ENCODE results near the gene ATP13A2.
"Not testable (repeated sequence)": the region's sequence is repeated elsewhere in the genome, so short reads cannot be mapped to it uniquely, and the experiment has no call there.

Gene ATP13A2

DNA sequence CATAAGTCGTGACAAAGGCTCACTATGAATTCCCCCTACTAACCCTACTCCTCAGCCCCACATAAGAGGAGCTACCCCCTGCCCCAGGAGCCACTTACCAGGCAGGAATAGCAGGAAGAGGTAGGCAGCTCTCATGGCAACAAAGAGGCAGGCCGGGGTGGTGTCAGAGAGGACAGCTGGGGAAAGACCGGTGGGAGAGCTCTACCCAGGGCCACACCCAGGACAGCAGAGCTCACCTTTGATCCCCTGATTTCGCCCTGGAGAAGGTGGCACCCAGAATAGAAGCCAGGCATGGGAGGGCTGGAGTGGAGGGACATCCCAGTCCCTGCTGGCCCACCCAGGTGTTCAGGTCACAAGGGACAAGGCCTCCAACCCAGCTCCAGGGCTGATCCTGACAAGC, 33.6 kb downstream of the ATP13A2 start:
- no peak for DNase-seq

DNA sequence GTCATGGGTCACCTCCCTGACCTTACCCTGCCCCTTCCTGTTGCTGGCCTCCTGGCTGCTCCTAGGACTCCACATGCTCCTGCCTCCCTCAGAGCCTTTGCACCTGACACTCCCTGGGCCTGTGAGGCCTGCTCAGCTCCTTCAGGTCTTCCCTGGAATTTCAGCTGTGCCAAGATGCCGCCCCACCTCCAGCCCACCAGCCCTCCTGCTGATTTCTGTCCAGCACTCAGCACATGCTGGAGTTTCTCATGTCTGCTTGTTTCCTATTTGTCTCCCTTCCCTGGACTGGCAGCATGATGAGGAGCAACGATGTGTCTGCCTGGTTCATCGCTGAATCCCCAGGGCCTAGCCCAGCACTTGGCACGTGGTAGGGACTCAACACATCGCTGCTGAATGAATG, 34.4 kb downstream of the ATP13A2 start:
- no peak for DNase-seq

DNA sequence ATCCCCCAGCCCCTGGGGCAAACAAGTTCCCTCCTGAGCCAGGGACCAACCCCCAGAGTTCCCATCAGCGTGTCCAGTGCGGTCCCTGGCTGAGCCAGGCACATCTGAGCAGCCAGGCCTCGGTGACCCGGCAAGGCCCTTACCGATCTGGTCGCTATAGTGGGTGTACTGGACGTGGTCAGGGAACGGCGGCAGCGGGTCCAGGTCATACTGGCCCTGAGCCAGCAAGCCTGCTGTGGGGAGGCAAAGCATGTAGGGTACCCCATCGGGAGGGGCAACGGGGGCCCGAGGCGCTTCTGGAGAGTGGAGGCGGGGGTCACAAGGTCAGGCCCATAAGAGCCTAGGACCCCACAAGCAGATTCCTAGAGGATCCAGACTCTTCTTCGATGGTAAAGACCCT, 34.8 kb downstream of the ATP13A2 start:
- no peak for DNase-seq

DNA sequence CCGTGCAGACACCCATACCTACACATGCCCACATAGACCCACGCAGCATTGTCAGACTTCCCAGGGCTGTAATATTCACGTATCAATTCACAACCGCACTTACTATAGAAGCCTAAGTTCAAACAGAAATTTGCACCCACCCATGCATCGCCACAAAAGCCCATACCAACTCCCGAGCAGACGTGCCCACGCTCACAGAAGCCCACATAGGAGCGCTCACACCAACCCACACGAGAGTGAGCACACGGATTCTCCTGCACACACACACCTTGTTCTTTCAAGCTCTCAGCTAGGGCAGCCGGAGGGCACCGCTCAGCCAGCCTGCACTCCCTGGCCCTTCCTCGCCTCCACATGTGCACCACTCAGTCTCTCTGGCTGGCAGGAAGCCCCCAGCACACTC, 35.9 kb downstream of the ATP13A2 start:
- DNase-seq, result no peak

DNA sequence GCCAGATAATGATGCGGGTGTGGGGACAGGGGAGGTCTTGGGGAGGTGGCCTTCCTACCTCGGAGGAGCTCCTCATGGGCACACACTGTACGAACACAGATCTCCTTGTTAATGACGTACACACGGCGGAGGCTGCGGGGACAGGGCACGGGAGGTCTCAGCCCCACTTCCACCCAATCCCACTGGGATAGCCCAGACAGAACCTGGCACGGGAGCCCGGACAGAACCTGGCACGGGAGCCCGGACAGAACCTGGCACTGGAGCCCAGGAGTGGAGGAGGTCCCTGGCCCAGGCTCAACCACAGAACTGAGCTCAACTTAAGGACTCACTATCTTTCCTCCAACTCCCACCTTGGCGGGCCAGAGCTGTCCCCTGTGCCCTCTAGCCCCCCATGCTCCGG, 36.5 kb downstream of the ATP13A2 start:
- no peak for DNase-seq

DNA sequence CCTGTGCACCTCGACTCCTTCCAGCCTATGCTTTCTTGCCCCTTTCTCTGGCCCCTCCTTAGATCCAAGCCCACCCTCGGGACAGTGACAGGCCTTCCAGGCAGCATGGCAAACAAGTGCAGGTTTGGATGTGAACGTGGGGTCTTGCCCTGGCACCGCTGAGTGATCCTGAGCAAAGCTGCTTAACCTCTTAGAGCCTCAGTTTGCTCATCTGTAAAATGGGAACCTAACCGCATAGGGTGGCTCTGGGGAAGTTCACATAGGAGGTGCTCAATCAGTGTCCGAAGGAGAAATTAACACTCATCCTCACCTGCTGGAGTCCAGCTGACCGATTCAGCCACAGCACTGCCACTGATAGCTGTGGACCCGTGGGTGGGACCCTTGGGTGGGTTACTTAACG, 38.5 kb downstream of the ATP13A2 start:
- no peak for DNase-seq

DNA sequence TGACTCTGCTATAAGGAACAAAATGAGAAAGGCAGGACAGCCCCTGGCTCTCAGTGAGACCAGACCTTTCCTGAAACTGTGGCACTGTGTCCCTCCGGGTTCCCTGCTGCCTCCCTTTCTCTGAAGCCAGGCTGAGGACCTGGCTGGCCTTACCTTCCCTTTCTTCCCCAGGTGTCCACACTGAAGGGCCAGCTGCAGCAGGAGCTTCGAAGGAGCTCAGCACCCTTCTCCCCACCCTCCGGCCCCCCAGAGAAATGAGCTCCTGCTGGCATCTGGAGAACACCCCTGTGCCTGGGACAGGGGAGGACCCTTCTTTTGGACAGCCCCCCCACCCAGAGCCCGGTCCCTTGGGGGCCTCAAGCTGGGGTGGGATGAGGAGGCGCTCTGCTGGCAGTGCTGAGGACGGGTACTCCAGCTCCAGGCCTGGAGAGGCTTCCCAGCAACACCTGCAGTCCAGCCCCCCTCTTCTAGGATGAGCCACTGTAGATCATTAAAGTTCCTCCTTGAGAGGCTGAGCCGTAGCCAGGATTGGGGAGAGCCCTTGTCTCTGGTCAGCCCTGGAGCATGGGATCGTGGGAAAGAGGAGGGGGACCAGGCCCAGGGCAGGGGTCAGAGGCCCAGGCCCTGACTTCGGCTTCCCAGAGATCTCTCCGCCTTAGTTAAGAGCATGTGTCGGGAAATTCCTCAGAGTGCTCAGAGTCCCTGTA, 39.4 kb downstream of the ATP13A2 start:
- DNase-seq, result no peak

DNA sequence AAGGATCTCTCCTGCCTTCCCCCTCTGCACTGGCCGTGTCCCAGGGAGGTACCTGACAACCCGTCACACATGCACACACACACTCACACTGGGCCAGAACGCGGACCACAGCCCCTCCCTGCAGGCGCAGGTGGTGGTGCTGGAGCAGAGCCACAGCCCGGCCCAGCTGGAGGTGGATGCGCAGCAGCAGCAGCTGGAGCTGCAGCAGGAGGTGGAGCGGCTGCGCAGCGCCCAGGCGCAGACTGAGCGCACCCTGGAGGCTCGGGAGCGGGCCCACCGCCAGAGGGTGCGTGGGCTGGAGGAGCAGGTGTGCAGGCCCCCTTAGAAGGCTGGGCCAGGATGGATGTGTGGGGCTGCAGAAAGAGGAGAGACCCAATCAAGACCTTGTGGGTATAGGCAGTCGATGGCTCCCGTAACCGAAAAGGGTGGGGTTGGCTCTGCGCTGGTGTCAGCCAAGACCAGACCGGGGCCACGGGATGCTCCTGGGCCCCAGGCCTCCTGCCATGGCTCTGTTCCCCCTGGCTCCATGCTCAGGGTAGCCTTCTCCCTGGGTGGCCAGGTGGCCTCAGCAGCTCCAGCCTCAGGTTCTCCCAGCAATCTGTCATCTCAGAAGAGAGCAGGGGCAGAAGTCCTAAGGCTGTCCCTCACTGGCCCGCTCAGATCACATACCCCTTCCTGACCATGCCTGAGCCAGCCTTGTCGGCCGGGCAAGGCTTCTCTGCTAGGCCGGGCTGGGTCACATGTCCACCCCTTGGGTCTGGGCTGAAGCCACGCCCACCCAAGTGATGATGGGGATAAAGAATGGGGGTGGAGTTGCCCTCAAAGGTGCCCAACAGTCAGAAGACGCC, 40.2 kb downstream of the ATP13A2 start:
- no peak for DNase-seq

DNA sequence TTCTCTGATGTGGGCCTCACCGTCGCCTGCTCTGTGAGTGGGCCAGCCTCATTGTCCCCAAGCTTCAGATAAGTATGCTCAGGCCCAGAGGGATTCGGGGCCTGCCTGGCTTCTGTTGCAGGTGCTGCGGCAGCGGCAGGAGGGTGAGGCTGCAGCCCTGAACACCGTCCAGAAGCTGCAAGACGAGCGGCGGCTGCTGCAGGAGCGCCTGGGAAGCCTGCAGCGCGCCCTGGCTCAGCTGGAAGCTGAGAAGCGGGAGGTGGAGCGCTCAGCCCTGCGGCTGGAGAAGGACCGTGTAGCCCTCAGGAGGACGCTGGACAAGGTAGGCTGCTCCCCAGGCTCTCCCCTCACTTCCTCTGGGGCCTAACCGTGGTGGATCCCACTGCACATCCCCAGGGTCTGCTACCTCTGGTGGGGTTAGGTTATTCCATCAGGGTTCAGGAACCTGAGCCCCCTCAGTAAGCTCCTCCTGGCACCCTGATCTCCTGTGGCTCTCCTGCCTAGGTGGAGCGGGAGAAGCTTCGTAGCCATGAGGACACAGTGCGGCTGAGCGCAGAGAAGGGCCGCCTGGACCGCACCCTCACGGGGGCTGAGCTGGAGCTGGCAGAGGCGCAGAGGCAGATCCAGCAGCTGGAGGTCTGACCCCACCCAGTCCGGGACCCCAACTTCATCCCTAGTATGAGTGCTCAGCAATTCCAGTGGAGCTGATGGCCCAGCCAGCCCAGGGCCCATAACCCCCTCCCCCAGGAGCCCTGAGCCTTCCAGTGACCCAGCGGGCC, 41.4 kb downstream of the ATP13A2 start:
- no peak for DNase-seq

DNA sequence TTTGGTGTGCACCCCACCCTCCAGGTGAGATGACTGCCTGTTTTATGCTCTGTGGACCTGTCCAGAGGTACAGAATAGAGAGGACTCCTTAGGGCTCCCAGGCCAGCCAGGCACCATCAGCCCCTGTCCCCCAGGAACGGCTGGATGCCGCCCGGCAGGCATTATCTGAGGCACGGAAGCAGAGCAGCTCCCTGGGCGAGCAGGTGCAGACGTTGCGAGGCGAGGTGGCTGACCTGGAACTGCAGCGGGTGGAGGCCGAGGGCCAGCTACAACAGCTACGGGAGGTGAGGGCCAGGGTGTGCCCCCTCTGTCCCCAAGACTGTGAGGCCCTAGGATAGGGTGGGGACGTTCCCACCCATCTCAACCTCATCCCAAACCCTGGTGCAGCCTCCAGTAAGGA, 42.1 kb downstream of the ATP13A2 start:
- no peak for DNase-seq

DNA sequence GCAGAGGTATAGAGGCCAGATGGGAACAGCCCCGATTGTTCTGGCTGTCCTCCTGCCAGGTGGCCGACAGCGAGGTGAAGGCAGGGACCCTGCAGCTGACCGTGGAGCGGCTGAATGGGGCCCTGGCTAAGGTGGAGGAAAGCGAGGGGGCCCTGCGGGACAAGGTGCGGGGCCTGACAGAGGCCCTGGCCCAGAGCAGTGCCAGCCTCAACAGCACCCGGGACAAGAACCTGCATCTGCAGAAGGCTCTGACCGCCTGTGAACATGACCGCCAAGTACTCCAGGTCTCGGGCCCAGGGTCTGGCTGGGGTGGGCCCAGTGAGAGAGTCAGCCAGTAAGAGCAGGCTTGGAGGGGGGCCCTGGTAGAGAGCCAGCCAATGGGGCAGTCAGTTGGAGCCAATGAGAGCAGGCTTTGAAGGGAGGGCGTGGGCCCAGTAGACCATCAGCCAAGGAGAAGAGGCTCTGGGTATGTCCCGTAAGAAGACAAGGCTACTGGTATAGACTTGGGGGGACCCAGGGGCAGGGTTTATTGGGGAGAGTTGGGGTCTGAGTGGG, 42.6 kb downstream of the ATP13A2 start:
- DNase-seq, result no peak

DNA sequence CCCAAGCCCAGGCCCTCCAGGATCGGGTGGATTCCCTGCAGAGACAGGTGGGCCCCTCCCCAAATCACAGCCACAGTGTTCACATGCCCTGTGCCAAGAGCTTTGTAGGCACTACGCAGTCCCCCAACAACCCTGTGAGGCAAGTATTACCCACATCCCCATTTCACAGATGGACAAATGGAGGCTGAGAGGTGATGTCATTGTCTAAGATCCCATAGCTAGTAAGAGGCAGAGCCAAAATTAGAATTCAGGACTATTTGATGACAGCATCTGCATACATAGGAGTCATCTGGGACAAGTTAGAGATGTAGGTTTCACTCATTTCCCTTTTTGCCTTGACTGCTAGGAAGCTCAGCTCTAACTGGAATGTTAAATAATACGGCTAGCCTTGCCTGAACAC, 43.4 kb downstream of the ATP13A2 start:
- DNase-seq, result no peak

DNA sequence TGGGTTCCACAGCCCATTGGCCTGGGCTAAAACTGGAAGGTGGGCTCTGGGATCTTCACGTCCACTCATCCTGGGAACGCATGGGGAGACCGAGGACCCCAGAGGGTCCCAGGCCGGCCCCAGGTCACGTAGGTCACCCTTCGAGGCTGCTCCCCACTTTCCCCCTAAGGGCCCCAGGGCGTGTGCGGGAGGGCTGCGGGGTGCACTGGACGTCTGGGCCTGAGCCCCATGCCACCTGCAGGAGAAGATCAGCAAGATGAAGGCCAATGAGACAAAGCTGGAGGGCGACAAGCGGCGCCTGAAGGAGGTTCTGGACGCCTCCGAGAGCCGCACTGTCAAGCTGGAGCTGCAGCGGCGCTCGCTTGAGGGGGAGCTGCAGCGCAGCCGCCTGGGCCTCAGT, 43.8 kb downstream of the ATP13A2 start:
- no peak for DNase-seq

DNA sequence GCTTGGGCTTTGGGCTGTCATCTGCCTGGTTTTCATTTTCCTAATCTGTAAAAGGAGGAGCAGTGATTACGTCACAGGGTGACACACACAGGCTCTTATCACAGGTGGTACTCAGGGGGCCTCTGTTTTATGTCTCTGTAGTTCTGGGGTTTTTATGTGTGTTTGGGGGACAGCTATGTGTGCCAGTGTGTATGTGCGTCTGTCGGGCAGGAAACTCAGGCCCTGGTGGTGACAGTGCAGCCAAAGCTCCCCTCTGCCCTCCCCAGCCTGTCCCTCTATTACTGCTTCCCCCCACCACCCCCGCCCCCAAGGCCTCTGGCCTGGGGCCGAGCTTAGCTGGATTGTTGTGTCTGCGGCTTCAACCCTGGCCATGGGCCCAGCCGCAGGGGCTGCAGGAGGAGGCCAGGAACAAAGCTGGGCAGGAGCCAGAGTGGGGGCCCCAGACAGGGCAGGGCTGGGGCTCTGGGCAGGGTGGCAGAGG, 44.6 kb downstream of the ATP13A2 start:
- DNase-seq, result no peak

DNA sequence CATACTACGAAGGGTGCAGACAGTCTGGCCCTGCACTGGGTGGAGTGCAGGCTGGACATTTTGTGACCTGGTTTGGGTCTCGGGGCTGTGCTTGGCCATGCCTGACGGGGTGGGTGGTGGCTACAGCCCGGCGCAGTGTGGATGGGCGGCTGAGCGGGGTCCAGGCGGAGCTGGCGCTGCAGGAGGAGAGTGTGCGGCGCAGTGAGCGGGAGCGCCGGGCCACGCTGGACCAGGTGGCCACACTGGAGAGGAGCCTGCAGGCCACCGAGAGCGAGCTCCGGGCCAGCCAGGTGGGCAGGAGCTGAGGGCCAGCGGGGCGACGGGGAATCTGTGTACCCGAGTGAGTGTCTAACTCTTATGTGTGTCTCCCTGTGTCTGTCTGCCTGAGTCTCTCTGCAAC, 45.4 kb downstream of the ATP13A2 start:
- no peak for DNase-seq

DNA sequence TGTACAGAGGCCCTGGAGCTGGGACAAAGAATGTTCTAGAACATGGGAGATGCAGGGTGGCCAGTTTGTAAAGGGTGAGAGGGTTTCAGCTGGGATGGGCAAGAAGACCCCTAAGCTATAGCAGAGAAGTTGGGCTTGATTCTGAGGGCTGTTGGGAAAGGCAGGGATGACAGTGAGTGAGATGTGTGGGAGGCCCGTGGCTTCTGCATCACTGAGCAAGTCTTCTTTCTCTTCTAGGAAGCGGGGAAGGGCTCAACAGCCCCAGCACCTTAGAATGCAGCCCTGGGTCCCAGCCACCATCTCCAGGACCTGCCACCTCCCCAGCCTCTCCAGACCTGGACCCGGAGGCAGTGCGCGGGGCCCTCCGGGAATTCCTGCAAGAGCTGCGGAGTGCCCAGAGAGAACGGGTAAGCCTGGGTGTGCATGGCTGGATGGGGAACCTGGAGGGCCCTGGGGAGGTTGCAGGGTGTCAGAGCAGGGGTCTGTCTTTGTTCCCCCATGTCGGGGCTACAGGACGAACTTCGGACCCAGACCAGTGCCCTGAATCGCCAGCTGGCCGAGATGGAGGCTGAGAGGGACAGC, 46.2 kb downstream of the ATP13A2 start:
- no peak for DNase-seq

DNA sequence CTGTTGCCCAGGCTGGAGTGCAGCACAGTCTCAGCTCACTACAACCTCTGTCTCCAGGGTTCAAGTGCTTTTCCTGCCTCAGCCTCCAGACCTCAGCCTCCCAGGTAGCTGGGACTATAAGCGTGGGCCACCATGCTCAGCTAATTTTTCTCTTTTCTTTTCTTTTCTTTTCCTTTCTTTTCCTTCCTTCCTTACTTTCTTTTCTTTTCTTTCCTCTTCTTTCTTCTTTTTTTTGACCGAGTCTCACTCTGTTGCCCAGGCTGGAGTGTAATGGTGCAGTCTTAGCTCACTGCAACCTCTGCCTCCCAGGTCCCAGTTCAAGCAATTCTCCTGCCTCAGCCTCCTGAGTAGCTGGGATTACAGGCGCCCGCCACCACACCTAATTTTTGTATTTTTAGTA, 47.6 kb downstream of the ATP13A2 start:
- not testable (repeated sequence) for DNase-seq

DNA sequence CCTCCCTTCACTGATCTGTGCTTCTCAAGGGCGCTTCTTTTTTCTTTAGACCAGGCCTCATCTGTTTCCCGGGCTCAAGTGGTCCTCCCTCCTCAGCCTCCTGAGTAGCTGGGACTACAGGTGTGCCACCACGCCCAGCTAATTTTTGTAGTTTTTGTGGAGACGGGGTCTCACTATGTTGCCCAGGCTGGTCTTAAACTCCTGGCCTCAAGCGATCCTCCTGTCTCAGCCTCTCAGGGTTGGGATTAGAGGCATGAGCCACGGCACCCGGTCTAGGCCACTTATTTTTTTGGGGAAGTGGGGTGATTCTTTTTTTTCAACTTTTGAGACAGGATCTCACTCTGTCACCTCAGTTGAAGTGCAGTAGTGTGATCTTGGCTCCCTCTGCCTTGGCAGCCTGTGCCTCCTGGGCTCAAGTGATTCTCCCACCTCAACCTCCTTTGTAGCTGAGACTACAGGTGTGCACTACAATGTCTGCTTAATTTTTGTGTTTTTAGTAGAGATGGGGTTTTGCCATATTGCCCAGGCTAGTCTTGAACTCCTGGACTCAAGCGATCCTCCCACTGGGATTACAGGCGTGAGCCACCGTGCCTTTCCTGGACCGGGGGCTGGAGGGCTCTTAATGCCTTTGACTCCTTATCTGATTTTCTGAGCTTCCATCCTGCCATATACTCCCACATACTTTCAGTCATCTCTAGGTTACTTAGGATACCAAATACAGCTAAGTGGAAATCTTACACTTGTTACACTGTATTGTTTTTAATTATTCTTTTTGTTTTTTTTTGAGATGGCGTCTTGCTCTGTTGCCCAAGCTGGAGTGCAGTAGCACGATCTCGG, 50.2 kb downstream of the ATP13A2 start:
- no peak for DNase-seq

DNA sequence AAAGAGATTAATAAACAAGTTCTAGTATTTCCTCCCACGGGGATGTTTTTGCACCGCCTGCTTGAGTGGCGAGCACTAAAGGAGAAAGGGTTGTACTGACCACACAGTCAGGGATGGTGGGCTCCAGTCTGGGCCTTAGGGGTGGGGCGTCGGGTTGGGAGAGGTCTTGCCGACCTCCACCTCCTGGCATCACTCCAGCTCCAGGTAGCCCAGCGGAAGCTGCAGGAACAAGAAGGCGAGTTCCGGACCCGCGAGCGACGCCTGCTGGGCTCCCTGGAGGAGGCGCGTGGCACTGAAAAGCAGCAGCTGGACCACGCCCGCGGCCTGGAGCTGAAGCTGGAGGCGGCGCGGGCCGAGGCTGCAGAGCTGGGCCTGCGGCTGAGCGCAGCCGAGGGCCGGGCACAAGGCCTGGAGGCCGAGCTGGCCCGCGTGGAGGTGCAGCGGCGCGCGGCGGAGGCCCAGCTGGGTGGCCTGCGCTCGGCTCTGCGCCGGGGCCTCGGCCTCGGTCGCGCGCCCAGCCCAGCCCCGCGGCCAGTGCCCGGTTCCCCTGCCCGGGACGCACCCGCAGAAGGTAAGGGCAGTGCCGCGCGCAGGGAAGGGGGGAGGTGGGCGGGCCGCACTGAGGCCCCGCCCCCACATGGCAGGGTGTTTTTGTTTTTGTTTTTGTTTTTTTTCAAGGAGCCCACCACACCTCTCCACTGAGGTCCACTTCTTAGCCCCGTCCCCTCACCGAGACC, 51.0 kb downstream of the ATP13A2 start:
- DNase-seq, result peak; percentile 81

DNA sequence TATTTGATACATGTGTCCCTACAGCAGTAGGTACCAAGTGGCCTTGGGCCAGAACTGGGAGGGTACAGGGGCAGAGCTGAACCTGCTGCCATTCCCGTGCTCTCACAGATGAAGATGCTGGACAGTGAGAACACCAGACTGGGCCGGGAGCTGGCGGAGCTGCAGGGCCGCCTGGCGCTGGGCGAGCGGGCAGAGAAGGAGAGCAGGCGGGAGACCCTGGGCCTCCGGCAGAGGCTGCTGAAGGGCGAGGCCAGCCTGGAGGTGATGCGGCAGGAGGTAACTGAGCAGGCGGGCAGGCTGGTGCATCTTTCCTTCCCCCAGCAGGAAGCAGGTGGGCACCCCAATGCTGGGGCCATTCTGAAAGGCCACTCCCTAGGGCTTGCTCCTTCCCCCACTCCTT, 53.3 kb downstream of the ATP13A2 start:
- no peak for DNase-seq

DNA sequence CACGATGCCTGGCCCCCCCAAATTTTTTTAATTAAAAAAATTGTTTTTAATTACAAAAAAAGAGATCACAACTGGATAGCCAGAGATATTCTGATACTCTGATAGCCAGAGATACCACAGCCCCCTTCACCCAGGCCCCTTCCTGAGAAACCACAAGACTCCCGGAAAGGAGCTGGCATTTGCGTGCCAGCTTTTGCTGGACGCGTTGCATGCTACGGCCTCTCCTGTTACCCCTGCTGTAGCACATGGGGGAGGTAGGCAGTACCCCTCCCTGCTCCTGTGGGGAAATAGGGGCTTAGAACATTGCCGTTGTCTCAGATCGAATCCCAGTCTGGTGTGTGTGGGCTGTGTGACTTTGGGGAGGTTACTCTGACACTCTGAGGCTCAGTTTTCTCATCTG, 54.0 kb downstream of the ATP13A2 start:
- DNase-seq, result no peak
